H9 (cell line): ENCODE results near the gene SLC4A9. TPM values are rescaled to one million over a fixed set of nuclear protein-coding genes. Genes with fewer than 3 reads are reported as not detected.

Experiments
- DNase-seq: peaks from one replicate; pipeline ENCODE4 v3.0.0-alpha.2; 2017
- H2AFZ ChIP-seq: one replicate; pipeline ENCODE4 v1.6.1; 2013; ENCODE audit warnings: mild to moderate bottlenecking, low read length, control low read depth, moderate library complexity
- H2AK5ac ChIP-seq: 2 replicates; pipeline ENCODE4 v1.6.1; 2013; ENCODE audit warnings: low read length, control low read depth, mixed read lengths; ENCODE audit not compliant: insufficient read length
- H2BK120ac ChIP-seq: one replicate; pipeline ENCODE4 v1.6.1; 2013; ENCODE audit warnings: low read depth, mild to moderate bottlenecking, low read length, control low read depth, inconsistent platforms; ENCODE audit not compliant: poor library complexity, severe bottlenecking
- H2BK12ac ChIP-seq: 2 replicates; pipeline ENCODE4 v1.6.1; 2013; ENCODE audit warnings: low read length, control low read depth, mixed read lengths, low read depth; ENCODE audit not compliant: insufficient read length
- H2BK15ac ChIP-seq: 2 replicates; pipeline ENCODE4 v1.6.1; 2013; ENCODE audit warnings: low read depth, low read length, control low read depth
- H2BK20ac ChIP-seq: one replicate; pipeline ENCODE4 v1.6.1; 2013; ENCODE audit warnings: low read depth, mild to moderate bottlenecking, low read length, control low read depth, inconsistent platforms; ENCODE audit not compliant: poor library complexity, severe bottlenecking
- H2BK5ac ChIP-seq: 2 replicates; pipeline ENCODE4 v1.6.1; 2013; ENCODE audit warnings: low read length, control low read depth, mixed read lengths; ENCODE audit not compliant: insufficient read length
- H3K14ac ChIP-seq: 2 replicates; pipeline ENCODE4 v1.6.1; 2013; ENCODE audit warnings: low read length, control low read depth; ENCODE audit not compliant: insufficient read depth
- H3K18ac ChIP-seq: 2 replicates; pipeline ENCODE4 v1.6.1; 2013; ENCODE audit warnings: low read depth, mild to moderate bottlenecking, mixed read lengths, low read length, control low read depth; ENCODE audit not compliant: insufficient read length
- H3K23ac ChIP-seq: 2 replicates; pipeline ENCODE4 v1.6.1; 2013; ENCODE audit warnings: low read length, control low read depth, mixed read lengths, low read depth; ENCODE audit not compliant: insufficient read length
- H3K23me2 ChIP-seq: 2 replicates; pipeline ENCODE4 v1.6.1; 2013; ENCODE audit warnings: low read depth, mild to moderate bottlenecking, mixed read lengths, low read length, control low read depth; ENCODE audit not compliant: insufficient read length, poor library complexity, severe bottlenecking
- H3K27ac ChIP-seq: 2 replicates; pipeline ENCODE4 v1.5.1; 2013; ENCODE audit warnings: low read length, control low read depth, mixed read lengths, low read depth; ENCODE audit not compliant: insufficient read length
- H3K27me3 ChIP-seq: 2 replicates; pipeline ENCODE4 v1.6.1; 2013; ENCODE audit warnings: low read length, control low read depth, inconsistent platforms; ENCODE audit not compliant: insufficient read depth
- H3K4ac ChIP-seq: 2 replicates; pipeline ENCODE4 v1.6.1; 2013; ENCODE audit warnings: low read depth, mild to moderate bottlenecking, control low read depth, inconsistent platforms, low read length, moderate library complexity
- H3K4me1 ChIP-seq: 2 replicates; pipeline ENCODE4 v1.6.1; 2013; ENCODE audit warnings: low read length, control low read depth, inconsistent platforms; ENCODE audit not compliant: insufficient read depth
- H3K4me2 ChIP-seq: 2 replicates; pipeline ENCODE4 v1.6.1; 2013; ENCODE audit warnings: low read length, control low read depth, mixed read lengths; ENCODE audit not compliant: insufficient read length, insufficient read depth
- H3K56ac ChIP-seq: 2 replicates; pipeline ENCODE4 v1.6.1; 2013; ENCODE audit warnings: low read depth, mild to moderate bottlenecking, mixed read lengths, low read length, control low read depth; ENCODE audit not compliant: insufficient read length
- H3K79me1 ChIP-seq: 2 replicates; pipeline ENCODE4 v1.6.1; 2013; ENCODE audit warnings: low read depth, mild to moderate bottlenecking, moderate library complexity, low read length, control low read depth, inconsistent platforms; ENCODE audit not compliant: insufficient read depth, poor library complexity, severe bottlenecking
- H3K79me2 ChIP-seq: 2 replicates; pipeline ENCODE4 v1.6.1; 2013; ENCODE audit warnings: low read length, control low read depth, inconsistent platforms; ENCODE audit not compliant: insufficient read depth
- H3K9ac ChIP-seq: 2 replicates; pipeline ENCODE4 v1.6.1; 2013; ENCODE audit warnings: low read length, control low read depth, mixed read lengths; ENCODE audit not compliant: insufficient read length; ENCODE audit errors: extremely low read depth
- H3K9me3 ChIP-seq: one replicate; pipeline ENCODE4 v1.6.1; 2013; ENCODE audit warnings: low read depth, low read length, inconsistent platforms; ENCODE audit not compliant: control insufficient read depth
- H3T11ph ChIP-seq: one replicate; pipeline ENCODE4 v1.6.1; 2013; ENCODE audit warnings: mild to moderate bottlenecking, low read length, control low read depth, inconsistent platforms
- H4K20me1 ChIP-seq: one replicate; pipeline ENCODE4 v1.6.1; 2013; ENCODE audit not compliant: control insufficient read depth, insufficient read length, insufficient read depth
- H4K5ac ChIP-seq: 2 replicates; pipeline ENCODE4 v1.6.1; 2013; ENCODE audit warnings: low read depth, mild to moderate bottlenecking, mixed read lengths, low read length, control low read depth; ENCODE audit not compliant: insufficient read length
- H4K8ac ChIP-seq: replicated peaks from 2 replicates; pipeline ENCODE4 v1.6.1; 2013; ENCODE audit warnings: low read length, control low read depth, mixed read lengths, low read depth; ENCODE audit not compliant: insufficient read length
- H4K91ac ChIP-seq: 2 replicates; pipeline ENCODE4 v1.6.1; 2013; ENCODE audit warnings: low read depth, mild to moderate bottlenecking, moderate library complexity, mixed read lengths, low read length, control low read depth; ENCODE audit not compliant: insufficient read length
- H3K27ac Mint-ChIP-seq, 3 experiments: 2 replicates in 2 of 3; 3 replicates in 1 of 3; pipeline ENCODE4 v1.8.0; 2020 to 2021; ENCODE audit warnings: mixed read lengths in 3 of 3, mild to moderate bottlenecking in 1 of 3, moderate library complexity in 1 of 3
- H3K27me3 Mint-ChIP-seq: 2 replicates; pipeline ENCODE4 v1.8.0; 2021; ENCODE audit warnings: low read depth, mild to moderate bottlenecking, moderate library complexity, mixed read lengths
- H3K36me3 Mint-ChIP-seq, 3 experiments: 2 replicates in 2 of 3; 3 replicates in 1 of 3; pipeline ENCODE4 v1.8.0; 2020 to 2021; ENCODE audit warnings: low read depth in 3 of 3, mixed read lengths in 3 of 3; ENCODE audit not compliant: insufficient read depth in 1 of 3
- H3K4me1 Mint-ChIP-seq, 2 experiments: 2 replicates each; pipeline ENCODE4 v1.8.0; 2020; ENCODE audit warnings: mixed read lengths in 2 of 2
- H3K4me3 Mint-ChIP-seq, 2 experiments: 2 replicates in 1 of 2; 3 replicates in 1 of 2; pipeline ENCODE4 v1.8.0; 2020 to 2021; ENCODE audit warnings: mild to moderate bottlenecking in 2 of 2, mixed read lengths in 2 of 2, moderate library complexity in 1 of 2
- H3K9me3 Mint-ChIP-seq, 2 experiments: 2 replicates in 1 of 2; 3 replicates in 1 of 2; pipeline ENCODE4 v1.8.0; 2020; ENCODE audit warnings: mild to moderate bottlenecking in 2 of 2, mixed read lengths in 2 of 2, moderate library complexity in 1 of 2
- WGBS: extraction: QIAGEN DNeasy Blood & Tissue Kit; methylation state at CpG from one replicate; pipeline ENCODE4 v1.1.7; 2013; ENCODE audit warnings: missing lambda C conversion rate, low lambda C conversion rate, mixed read lengths; ENCODE audit not compliant: insufficient read length; ENCODE audit errors: extremely low coverage; 5-methylcytosine and 5-hydroxymethylcytosine counted together
- total RNA-seq: library from RNA; stranded (reverse); gene quantifications from 2 replicates; pipeline ENCODE4 v1.2.1, GENCODE V29; 2021
- TF ChIP-seq, protein P1 (sequence below): fragments of 200-600 bp; sonication (generic); conservative IDR thresholded peaks from 3 replicates; pipeline ENCODE4 v1.8.0; 2021; ENCODE audit warnings: antibody characterized with exemption, mild to moderate bottlenecking

The SLC4A9 gene
- total RNA-seq, 1 experiment from 2014 or later, result 0.07 TPM

DNA sequence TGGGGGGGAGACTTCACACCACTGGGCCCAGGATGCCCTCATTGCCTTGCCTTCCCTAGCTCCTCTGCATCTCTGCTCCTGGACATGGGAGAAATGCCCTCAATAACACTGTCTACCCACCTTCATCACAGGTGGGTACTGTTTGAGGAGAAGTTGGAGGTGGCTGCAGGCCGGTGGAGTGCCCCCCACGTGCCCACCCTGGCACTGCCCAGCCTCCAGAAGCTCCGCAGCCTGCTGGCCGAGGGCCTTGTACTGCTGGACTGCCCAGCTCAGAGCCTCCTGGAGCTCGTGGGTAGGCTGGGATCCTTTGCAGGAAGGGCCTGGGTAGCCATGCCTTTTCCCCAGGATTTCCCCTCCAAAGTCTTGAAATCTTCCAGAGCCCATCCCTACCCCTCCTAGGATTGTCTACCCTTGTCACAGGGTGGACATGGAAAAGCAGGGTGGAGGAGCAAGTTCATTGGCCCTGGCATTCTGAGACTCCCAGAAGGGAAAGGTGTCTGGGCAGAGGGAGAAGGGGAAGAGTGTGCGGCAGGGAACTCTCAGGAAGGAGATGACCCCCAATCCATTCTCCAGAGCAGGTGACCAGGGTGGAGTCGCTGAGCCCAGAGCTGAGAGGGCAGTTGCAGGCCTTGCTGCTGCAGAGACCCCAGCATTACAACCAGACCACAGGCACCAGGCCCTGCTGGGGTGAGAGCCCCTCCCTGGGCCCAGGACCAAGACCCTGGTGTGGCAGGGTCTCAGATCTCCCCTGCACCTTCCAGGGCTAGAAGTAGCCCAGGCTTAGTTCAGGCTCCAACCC is 886 bp downstream of the SLC4A9 start:
- WGBS, result no CpG with 5 or more reads among the region's 7 CpGs
- H4K91ac ChIP-seq, result no peak overlapping the region

More for the DNA sequence above, 886 bp downstream of the SLC4A9 start:
- Mint-ChIP-seq H3K9me3 (no peaks in the 10 kb centered on the region; a peak in 1 of 5 replicates), H3K27ac (no peak overlapping the region), H3K27me3 (peaks cover 20% of the 10 kb centered on the region), H3K4me1 (peaks cover 5 to 23% of the 10 kb centered on the region in 2 experiments; a peak in 3 of 4 replicates), H3K4me3 (no peak overlapping the region; a peak in 1 of 5 replicates), H3K36me3 (no peaks in the 10 kb centered on the region)
- H2BK120ac ChIP-seq, result no peak overlapping the region
- H3K9me3 ChIP-seq, result no peaks in the 10 kb centered on the region
- no peaks in the 10 kb centered on the region for H3K79me1 ChIP-seq
- no peak overlapping the region for H2BK5ac ChIP-seq
- H3K18ac ChIP-seq, result no peak overlapping the region
- H4K8ac ChIP-seq, result no peak overlapping the region
- H3K79me2 ChIP-seq, result no peaks in the 10 kb centered on the region
- no peaks in the 10 kb centered on the region for H4K20me1 ChIP-seq
- H2BK20ac ChIP-seq, result no peak overlapping the region
- no peak overlapping the region for H3K56ac ChIP-seq
- no peak overlapping the region for H3K27ac ChIP-seq
- H3K9ac ChIP-seq, result no peak overlapping the region
- H4K5ac ChIP-seq, result no peak overlapping the region
- no peaks in the 10 kb centered on the region for H3K27me3 ChIP-seq
- H2AFZ ChIP-seq, result no peak overlapping the region
- H2BK15ac ChIP-seq, result no peak overlapping the region
- no peaks in the 10 kb centered on the region; the same call in 1 of the 2 replicates for H3K4me1 ChIP-seq
- no peak overlapping the region for H3K23ac ChIP-seq
- no peak for DNase-seq
- no peak overlapping the region for H3K4me2 ChIP-seq
- H2BK12ac ChIP-seq, result no peak overlapping the region
- no peak overlapping the region for H3T11ph ChIP-seq
- TF ChIP-seq, protein P1, sequence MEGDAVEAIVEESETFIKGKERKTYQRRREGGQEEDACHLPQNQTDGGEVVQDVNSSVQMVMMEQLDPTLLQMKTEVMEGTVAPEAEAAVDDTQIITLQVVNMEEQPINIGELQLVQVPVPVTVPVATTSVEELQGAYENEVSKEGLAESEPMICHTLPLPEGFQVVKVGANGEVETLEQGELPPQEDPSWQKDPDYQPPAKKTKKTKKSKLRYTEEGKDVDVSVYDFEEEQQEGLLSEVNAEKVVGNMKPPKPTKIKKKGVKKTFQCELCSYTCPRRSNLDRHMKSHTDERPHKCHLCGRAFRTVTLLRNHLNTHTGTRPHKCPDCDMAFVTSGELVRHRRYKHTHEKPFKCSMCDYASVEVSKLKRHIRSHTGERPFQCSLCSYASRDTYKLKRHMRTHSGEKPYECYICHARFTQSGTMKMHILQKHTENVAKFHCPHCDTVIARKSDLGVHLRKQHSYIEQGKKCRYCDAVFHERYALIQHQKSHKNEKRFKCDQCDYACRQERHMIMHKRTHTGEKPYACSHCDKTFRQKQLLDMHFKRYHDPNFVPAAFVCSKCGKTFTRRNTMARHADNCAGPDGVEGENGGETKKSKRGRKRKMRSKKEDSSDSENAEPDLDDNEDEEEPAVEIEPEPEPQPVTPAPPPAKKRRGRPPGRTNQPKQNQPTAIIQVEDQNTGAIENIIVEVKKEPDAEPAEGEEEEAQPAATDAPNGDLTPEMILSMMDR, result no peak
- H2AK5ac ChIP-seq, result no peak overlapping the region
- peaks cover 4% of the 10 kb centered on the region for H3K23me2 ChIP-seq
- H3K14ac ChIP-seq, result no peak overlapping the region
- H3K4ac ChIP-seq, result no peak overlapping the region
